Stimulated activated CD4-positive, alpha-beta T cell treated with anti-CD3 and anti-CD28 coated beads, Interleukin-15, amount 100 ng/mL, for 24 hours (primary cell): ENCODE measurements around the gene DNAJB14.
"Not testable (repeated sequence)": the region's sequence is repeated elsewhere in the genome, so short reads cannot be mapped to it uniquely, and the experiment has no call there.

Source experiments
- DNase-seq: peaks from one replicate; pipeline ENCODE4 v3.0.0-alpha.2; 2020

Gene DNAJB14

DNA sequence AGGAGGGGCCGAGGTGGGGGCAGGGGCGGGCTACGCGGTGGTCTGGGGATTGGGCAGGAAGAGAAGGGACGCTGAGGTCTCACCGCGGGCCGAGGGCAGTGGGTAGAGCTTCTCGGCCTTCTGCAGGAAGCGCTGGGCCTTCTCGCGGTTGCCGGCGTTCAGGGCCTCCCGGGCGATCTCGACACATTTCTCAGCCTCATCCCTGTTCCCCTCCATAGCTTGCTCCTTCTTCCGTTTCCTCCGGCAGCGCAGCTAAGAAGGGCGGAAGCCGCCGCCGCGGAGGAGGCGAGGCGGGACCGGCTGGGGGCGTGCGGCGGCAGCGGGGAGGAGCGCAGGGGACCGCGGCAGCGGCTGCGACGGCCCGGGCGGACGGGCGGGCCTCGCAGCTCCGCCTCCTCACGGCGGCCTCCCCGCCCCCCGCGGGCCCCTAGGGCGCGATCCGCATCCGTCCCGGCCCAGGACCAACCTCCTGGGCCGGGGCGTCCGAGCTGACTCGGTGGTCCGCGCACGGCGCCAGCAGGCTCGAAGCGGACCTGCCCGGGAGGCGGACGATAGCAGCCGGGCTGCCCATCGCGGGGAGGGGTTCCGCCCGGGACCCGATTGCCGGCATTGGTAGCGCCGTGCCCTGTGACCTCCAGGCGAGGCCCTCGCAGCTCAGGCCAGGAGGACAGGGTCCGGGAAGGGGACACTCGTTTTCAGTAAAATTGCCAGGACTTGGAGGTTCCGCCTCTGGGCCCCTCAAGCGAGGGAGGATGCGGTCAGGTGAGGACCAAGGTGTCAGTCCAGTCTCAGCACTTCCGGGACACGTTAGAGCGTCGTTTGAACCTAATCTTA, at the start of gene DNAJB14:
Gene DNAJB14 (minus strand): TSS at position 263 of the 834 bp plus-strand sequence. CDS start 47 bp downstream, at position 216.
- peak; percentile 87 for DNase-seq

DNA sequence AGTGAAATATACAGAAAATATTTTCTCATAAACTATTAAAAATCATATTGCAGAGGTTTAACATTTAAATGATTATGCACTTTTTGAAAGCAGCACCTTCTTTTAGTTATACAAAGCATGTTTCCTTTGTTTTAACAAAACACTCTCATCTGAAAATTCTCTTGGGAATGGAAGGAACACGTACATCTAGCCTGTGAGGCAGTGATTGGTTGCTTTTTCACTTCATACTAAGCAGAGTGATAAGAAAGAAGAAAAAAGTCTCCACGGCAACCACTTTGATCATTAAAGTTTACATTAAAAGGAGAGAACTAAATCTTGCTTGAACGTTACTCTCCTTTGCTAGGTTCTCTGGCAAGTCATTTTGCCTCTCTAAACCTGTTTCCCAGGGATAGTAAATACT, 45.3 kb upstream of the DNAJB14 start:
- DNase-seq = no peak

DNA sequence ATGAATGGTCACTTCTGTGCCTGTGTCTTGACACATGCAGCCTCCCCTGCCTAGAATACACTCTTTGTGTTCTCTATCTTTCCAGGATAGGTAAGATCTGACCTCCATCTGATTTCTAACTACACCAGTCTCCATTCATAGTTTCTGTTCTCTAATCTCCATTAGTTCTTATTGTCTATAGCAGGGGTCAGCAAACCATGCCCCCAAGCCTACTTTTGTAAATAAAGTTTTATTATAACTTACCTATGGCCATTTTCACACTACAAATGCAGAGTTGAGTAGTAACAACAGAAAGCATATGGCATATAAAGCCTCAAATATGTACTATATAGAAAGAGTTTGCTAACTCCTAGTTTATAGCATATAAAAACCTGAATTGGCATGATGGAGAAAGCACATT, 41.3 kb upstream of the DNAJB14 start:
- no peak for DNase-seq

DNA sequence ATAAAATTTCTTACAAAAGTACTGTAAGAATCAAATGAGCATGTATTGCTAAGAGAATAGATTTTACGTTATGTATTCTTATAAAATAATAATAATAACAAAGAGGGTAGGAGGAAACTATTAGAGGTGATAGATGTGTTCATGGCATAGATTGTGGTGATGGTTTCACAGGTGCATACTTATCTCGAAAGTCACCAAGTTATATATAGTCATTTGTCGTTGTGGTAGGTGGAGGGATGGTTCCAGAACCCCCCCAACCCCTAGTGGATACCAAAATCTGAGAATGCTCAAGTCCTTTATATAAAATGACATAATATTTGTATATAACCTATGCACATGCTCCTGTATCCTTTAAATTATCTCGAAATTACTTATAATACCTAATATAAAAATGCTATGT, 40.4 kb upstream of the DNAJB14 start:
- no peak for DNase-seq

DNA sequence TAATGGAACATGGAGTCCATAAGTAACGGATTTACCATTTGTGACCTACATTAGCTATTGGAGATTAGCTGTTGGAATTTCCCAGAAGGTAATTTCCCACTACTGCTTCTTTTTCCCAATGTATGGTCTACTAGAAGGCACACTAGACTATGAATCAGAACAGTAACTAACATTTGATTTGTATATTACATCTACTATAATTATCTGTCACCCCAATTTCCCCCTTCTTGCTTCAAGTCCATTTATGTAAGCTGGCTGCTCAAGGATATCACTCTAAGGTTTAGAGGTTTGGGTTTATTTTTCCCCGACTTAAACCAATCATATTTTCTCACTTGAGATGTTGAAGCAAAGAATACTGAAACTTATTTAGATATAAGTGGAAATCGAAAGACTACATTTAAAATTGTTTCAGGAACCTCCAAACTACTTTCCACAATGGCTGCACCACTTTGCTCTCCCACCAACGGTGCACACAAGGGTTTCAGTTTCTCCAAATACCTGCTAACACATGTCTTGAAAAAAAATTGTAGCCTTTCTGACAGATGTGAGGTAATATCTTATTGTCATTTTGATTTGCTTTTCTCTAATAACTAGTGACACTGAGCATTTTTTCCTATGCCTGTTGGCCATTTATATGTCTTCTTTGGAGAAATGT, 37.0 kb upstream of the DNAJB14 start:
- DNase-seq = no peak

DNA sequence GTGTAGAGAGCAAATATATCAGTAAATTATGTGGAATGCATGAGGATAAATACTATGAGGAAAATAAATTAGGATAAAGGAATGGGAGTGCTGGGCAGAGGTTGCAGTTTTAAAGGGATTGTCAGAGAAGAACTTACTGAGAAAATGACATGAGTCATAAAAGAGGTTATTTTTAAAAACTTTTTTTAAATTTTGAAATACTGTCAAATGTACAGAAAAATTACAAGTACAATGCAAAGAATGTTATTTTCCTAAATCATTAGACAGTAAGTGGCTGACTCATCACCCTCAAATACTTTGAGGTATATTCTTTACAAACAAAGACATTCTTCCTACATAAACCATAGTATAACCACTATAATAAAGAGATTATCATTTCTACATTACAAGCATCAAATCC, 33.5 kb upstream of the DNAJB14 start:
- no peak for DNase-seq

DNA sequence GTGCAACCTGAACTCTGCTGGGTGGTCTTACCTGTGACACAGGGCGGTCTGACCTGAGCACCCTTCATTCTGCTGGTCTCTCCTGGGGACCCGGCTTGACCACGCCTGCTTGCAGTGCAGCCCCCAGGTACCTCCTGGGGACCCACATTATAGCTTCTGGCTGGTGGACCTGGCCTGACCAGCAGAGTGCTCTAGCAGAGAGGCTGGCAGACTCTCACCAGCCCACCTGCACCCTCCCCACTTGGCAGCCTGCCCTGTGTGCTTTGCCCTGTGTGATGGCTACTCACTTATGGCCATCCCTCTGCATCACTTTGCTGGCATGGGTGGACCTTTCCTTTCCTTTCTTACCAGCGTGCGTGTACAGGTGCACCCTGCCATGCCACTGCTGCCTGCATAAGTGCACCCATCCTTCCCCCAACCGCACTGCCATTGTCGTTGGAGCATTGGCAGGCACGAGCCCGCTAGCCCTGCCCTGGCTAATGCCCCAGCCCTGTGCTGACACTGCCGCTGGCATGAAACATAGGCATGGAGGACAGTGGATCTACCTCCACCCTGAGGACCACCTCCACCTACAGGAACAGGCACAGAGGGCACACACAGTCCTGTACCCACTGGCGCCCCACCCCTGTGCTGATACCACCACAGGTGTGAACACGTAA, 25.2 kb upstream of the DNAJB14 start:
- no peak for DNase-seq

DNA sequence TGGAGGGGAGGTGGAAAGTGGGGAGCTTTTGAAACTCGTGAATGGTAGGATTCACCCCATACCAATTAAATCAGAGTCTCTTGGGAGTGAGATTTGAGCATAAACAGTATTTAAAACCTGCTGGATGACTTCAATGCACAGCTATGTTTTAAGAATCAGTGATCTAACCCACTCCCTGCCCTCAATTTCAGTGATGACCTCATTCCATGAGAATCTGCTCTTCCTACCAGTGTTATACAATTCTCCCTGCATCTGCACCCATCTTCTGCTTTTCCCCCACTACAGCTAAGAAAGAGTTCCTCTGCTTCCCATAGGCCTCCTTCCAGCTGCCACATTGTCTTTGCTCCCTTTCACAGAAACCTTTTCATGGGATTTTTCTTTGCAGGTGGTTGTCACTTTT, 21.9 kb upstream of the DNAJB14 start:
- DNase-seq = no peak

DNA sequence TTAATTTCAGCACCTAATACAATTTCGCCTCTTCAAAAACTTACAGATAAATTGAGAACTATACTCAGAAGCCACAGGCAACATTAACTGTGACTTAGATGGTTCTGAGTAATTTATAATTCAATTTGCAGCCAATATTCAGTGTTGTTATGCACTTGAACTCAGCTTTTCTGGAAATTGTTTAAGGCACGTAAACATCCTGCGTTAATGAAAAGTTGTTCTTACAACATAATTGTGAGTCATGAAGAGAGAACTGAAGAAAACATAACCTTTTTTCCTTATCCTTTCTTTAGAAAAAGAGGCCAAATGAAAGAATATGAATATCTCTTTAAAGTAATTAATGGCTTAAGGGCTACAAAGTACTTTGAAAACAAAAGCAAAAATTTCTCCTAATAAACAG, 20.3 kb upstream of the DNAJB14 start:
- no peak for DNase-seq

DNA sequence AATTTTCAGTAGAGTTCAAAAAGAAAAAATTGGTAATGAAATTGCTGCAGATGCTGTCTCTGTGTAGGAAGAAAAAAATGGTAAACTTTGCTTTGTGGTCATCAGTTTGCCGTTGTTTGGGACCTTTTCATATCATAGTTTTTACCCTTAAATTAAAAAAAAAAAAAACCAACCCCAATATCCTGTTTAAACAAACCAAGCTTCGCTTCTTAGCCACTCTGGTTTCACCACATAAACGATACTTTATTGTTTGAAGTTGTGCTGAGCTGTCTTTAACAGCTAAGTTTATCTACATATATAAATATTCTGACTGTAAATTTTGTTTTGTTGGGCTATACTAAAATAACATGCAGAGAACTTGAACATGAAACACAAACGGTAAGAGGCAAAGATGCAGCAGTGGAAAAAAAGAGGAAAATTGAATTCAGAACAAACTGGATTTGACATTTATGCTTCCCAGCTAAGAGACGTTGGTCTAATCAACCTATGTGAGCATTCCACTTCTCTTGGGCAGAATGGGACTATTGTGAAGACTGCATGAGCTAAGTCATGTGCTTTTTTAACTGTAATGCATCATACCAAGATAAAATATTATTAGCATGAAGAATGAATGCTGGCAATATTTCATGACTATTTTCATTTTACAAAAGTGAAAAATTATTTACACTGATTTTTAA, 19.4 kb upstream of the DNAJB14 start:
- DNase-seq = no peak

DNA sequence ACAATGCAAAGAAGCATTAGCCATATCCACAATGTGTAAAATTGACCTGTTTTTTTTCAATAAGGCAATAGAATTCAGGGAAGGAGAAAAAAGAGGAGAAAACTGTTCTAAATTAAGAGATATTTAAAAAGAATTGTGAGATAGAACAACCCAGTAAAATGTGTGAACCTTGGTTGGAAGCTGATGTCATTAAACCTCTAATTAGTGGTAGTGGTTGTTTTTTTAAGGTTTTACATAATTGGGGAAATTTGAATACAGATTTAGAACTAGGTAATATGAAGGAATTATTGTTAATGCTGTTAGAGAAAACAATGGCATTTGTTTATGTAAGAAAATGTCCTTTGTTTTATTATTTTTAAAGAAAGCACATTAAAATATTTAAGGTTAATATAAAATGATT, 18.8 kb upstream of the DNAJB14 start:
- no peak for DNase-seq

DNA sequence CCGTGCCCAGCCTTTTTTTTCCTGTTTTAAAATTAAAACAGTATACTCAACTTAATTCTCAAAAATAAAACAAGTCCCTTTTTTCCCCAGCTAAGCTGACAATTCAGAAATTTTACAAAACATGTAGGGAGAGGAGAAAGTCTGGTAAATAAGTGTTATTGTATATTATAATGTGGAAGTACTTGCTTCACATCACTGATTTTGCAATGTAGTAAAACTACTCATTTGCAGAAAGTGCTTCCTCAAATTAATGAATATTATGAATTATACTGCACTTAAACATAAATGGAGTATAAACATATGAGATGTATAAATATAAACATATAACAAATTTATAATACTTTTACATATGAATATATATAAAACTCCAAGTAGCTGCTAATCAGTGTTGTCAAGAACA, 15.3 kb upstream of the DNAJB14 start:
- no peak for DNase-seq

DNA sequence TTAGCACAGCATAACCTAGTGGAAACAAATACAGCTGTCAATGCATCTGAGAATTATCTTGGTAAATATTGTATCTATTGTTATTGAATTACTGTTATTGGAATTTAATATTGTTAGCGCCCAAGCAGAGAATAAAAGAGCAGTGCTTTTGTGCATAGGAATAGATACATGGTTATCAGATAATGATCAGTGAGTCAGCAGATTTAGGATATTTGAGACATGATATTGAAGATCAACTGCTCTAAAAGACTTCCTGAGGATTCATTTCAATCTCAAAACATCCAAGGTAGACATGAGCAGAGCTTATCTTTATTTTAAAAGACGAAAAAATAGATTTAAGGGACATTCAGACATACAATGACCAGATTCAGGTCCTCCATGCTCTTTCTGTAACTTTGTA, 14.2 kb upstream of the DNAJB14 start:
- DNase-seq = no peak

DNA sequence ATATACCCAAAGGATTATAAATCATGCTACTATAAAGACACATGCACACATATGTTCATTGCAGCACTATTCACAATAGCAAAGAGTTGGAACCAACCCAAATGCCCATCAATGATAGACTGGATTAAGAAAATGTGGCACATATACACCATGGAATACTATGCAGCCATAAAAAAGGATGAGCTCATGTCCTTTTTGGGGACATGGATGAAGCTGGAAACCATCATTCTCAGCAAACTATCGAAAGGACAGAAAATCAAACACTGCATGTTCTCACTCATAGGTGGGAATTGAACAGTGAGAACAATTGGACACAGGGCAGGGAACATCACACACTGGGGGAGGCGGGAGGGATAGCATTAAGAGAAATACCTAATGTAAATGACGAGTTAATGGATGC, 11.8 kb upstream of the DNAJB14 start:
- not testable (repeated sequence) for DNase-seq

DNA sequence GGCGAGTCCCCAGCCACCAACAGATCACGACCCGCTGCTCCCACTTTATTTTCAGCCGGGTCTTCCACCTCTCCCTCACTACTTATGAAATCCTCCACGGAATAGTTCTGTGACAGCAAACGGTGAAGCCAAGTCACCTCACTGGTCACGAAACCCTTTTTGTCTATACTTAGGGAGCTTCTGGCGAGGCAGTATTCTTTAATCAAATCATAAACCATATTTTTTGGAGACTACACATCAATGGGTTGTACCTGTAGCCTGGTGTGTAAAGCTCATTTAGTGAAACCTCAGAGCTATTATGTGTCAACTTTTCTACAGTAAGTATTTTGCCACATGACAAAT, 4.5 kb upstream of the DNAJB14 start:
- no peak for DNase-seq

DNA sequence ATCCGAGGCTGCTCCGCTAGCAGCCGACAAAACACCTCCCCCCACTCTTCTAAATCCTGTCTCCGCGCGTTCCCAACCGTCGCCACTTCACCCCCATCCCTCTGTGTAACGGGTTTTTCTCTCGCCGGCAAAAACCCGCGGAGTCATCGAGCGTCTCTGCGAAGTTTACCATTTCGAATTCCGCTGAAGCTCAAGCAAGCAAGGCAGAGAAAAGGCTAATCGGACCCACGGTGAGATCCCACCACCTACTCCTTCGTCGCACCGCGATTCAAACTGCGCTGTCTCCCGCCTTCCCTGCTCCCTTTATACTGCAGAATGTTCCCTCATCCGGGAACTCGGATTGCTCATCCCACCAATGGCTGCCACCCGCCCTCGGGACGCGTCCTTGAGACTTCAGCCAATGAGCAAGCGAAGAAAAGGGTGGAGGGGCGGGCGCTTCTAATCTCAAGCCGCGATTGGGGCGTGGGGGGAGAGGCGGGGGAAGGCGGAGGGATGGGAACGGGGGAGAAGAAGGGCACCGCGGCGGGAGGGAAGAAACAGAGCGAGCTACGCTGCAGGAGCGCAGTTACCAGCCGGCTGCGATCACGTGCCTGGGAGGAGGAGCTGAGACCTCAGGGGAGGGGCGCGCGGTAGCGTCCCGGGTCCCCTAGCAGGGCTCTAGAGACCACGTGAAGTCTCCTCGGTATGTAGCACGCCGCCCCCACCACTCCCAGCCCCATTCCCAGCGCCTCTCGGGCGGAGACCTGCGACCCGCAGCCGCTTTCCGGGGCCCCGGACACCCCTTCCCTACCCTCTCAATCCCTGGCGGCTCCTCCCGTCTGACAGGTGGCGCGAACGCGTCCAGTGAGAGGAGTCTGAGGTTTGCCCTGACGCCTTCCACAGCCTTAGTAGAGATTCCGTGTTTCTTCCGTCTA, 3.8 kb upstream of the DNAJB14 start, which contains the start of gene H2AZ1:
Gene H2AZ1 (minus strand): TSS at position 277 of the 914 bp plus-strand sequence. CDS start 105 bp downstream, at position 172.
- peak; percentile 99 for DNase-seq

DNA sequence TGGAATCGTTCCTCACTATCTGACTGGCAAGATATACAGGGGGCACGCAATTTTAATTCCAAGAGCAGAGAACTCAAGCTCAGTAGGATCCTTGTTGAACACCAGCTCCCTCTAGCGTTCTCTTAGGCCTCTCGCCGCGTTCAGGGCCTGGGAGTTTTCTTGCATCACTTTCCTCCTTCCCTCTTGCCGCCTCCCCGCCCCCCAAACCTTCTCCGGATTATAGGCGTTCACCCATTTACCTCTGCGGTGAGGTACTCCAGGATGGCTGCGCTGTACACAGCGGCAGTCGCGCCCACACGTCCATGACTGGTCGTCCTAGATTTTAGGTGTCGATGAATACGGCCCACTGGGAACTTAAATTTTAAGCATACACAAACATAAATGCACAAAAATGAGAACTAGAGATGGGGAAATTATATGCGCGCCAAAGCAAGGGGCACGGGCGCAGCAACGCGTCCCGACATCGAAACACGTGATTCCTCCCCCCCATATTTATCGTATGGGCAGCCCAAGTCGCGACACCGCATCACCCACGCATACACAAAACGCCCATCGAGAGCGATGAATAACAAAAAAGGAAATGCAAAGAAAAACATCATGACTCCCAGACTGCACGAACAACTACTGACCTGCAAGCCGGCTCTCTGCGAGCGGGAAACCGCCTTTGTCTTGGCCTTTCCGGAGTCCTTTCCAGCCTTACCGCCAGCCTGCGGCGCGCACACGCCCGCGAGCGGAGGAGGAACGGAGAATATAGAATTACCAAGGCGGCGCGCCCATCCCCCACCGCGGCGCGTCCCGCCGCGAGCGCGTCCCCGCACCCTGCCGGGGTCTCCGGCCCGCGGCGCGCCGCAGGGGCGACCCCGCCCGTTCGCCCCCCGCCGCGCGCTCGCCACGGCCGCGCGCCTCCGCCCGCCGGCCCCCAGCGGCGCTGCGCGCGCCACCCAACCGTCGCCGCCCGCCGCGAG, 2.9 kb upstream of the DNAJB14 start:
- peak; percentile 95 for DNase-seq

DNA sequence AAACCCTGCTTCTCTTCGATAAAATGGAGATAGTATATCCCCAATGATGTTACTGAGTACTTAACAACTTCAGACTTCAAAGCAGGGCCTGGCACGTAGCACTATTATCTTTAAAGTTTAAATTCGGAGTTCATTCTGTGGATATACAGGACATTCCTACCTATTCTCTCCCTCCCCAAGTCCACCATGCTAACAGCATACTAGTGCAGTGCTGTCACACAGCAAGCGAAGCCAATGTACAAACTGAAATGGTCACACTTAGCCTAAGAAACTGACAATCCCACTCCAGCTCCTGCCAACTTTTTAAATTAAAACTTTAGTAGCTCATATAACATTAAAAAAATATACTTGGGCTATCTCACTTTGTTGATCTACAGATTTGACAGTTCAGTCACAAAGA, 1.2 kb upstream of the DNAJB14 start:
- DNase-seq = no peak

DNA sequence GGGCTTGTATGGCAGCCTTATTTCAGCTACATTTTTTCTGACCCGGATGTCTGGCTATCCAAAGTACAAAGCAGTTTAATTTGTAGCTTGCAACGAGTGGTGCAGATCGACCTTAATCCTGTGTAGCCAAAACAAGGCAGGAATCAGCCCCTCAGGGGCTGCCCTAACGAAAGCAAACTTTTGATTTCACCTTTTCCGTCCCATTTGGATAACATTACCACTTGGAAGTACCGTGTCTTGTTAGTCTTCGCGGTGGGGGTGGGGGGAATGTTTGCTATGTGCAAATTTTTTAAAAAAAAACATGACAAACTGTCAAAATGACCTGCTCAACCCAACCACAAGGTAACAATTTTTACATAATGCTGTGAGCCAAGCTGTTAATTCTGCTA, 766 bp upstream of the DNAJB14 start:
- peak; percentile 12 for DNase-seq

DNA sequence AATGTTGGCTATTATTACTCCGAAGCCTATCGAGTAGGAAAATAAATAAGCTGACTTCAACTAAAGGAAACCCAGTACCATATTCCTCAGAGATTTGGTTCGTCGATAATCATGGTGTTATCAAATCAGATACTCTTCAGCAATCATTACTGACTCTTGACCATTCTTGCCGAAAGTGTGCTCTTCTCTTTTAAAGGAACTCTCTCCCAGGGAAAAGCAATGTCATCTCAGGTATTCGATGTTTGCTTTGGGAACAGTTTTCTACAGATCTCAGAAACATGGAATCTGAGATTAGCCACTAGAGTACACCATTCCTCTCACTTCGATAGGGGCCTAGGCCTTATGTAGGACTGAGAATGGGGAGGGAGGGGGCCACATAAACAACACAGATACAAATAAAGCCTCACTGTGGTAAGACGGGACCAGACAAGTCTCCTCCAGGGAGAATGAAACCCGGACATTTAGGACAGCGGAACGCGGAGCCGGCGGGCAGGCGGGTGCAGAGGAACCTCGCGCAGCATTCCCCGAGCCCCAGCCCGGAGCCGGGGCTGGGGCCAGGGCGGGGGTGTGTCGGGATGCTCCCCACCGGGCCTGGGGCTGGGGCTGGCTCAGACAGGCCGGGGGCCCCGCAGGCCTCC, 581 bp downstream of the DNAJB14 start:
- no peak for DNase-seq
